Measurements from ENCODE around the gene MAPK11. TPM values are rescaled to one million over a fixed set of nuclear protein-coding genes. Genes with fewer than 3 reads are reported as not detected.

MAPK11 gene
- total and polyA plus RNA-seq, 2 donors from 2014 or later = 11.4 to 18.3 TPM

DNA sequence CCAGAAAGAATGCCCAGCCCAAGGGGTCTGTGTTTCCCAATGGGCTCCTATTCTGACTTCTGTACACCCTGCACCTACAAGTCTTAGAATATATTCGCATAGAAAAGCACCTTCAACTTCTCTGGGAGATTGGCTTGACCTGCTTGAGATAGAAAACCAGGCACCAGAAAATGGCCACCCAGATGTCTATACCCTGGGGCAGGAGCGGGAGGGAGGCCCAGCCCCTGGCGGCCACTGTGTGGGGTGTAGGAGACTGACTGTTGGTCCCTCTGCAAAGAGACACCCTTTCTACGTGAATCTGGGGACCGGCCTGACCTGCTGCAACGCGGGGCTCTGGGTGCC, 48.1 kb upstream of the MAPK11 start:
- FAIRE-seq = no peak

GRCh38 chr22:50317674-50318073, 47.5 kb upstream of the MAPK11 start:
- Histone ChIP-seq H3K9ac (ENCODE audit: low read length in 3 of 3) (no peak overlapping the region), H3K4me3 (ENCODE audit: low read length in 3 of 3) (no peak overlapping the region), H3K9me3 (ENCODE audit: control insufficient read depth in 2 of 3, insufficient read depth in 1 of 3, low read length in 3 of 3) (no peaks in the 10 kb centered on the region), H3K27me3 (ENCODE audit: control insufficient read depth, insufficient read depth, low read length) (no peaks in the 10 kb centered on the region), H3K4me1 (ENCODE audit: control insufficient read depth in 2 of 3, insufficient read depth in 2 of 3, low read depth in 1 of 3, low read length in 3 of 3) (peaks cover 0 to 12% (median 0%) of the 10 kb centered on the region in 3 donors), H3K27ac (ENCODE audit: low read depth in 2 of 2, low read length in 2 of 2) (no peak overlapping the region), H3K36me3 (ENCODE audit: control insufficient read depth in 2 of 3, insufficient read depth in 3 of 3, low read length in 3 of 3) (no peaks in the 10 kb centered on the region)
- TF ChIP-seq, protein P1, sequence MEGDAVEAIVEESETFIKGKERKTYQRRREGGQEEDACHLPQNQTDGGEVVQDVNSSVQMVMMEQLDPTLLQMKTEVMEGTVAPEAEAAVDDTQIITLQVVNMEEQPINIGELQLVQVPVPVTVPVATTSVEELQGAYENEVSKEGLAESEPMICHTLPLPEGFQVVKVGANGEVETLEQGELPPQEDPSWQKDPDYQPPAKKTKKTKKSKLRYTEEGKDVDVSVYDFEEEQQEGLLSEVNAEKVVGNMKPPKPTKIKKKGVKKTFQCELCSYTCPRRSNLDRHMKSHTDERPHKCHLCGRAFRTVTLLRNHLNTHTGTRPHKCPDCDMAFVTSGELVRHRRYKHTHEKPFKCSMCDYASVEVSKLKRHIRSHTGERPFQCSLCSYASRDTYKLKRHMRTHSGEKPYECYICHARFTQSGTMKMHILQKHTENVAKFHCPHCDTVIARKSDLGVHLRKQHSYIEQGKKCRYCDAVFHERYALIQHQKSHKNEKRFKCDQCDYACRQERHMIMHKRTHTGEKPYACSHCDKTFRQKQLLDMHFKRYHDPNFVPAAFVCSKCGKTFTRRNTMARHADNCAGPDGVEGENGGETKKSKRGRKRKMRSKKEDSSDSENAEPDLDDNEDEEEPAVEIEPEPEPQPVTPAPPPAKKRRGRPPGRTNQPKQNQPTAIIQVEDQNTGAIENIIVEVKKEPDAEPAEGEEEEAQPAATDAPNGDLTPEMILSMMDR (IDR thresholded peaks at IDR 0.05; ENCODE audit: borderline replicate concordance, extremely low read depth, insufficient read depth) = no peak
- intact Hi-C loops (cut with DNase I) = no loop called here
- FAIRE-seq (no peak), DNase-seq (peak in 1 of 5 donors; percentile 50)

More for the DNA sequence above, 48.1 kb upstream of the MAPK11 start:
- no peak for DNase-seq
- no peaks in the 10 kb centered on the region for H3K27me3 ChIP-seq (ENCODE audit: control insufficient read depth, insufficient read depth, low read length)
- H3K9ac ChIP-seq (ENCODE audit: low read length in 3 of 3) = no peak overlapping the region
- no peaks in the 10 kb centered on the region for H3K9me3 ChIP-seq (ENCODE audit: control insufficient read depth in 2 of 3, insufficient read depth in 1 of 3, low read length in 3 of 3)
- peaks cover 0 to 12% (median 0%) of the 10 kb centered on the region in 3 donors for H3K4me1 ChIP-seq (ENCODE audit: control insufficient read depth in 2 of 3, insufficient read depth in 2 of 3, low read depth in 1 of 3, low read length in 3 of 3)
- H3K36me3 ChIP-seq (ENCODE audit: control insufficient read depth in 2 of 3, insufficient read depth in 3 of 3, low read length in 3 of 3) = no peaks in the 10 kb centered on the region
- no peak overlapping the region for H3K4me3 ChIP-seq (ENCODE audit: low read length in 3 of 3)
- intact Hi-C loops (cut with DNase I) = no loop called here
- H3K27ac ChIP-seq (ENCODE audit: low read depth in 2 of 2, low read length in 2 of 2) = no peak overlapping the region
- TF ChIP-seq, protein P1 (IDR thresholded peaks at IDR 0.05; ENCODE audit: borderline replicate concordance, extremely low read depth, insufficient read depth) = no peak

GRCh38 chr22:50317178-50317577, 47.0 kb upstream of the MAPK11 start:
- intact Hi-C loops (cut with DNase I) = no loop called here
- TF ChIP-seq, protein P1 (IDR thresholded peaks at IDR 0.05; ENCODE audit: borderline replicate concordance, extremely low read depth, insufficient read depth) = no peak
- H3K9me3 ChIP-seq (ENCODE audit: control insufficient read depth in 2 of 3, insufficient read depth in 1 of 3, low read length in 3 of 3) = no peaks in the 10 kb centered on the region

More at GRCh38 chr22:50317178-50317577, 47.0 kb upstream of the MAPK11 start:
- H3K27me3 ChIP-seq (ENCODE audit: control insufficient read depth, insufficient read depth, low read length) = no peaks in the 10 kb centered on the region
- H3K4me1 ChIP-seq (ENCODE audit: control insufficient read depth in 2 of 3, insufficient read depth in 2 of 3, low read depth in 1 of 3, low read length in 3 of 3) = peaks cover 0 to 12% (median 0%) of the 10 kb centered on the region in 3 donors
- H3K9ac ChIP-seq (ENCODE audit: low read length in 3 of 3) = no peak overlapping the region
- no peak for FAIRE-seq
- H3K4me3 ChIP-seq (ENCODE audit: low read length in 3 of 3) = no peak overlapping the region
- H3K27ac ChIP-seq (ENCODE audit: low read depth in 2 of 2, low read length in 2 of 2) = no peak overlapping the region
- DNase-seq = peak in 2 of 5 donors; percentile 46 to 61
- H3K36me3 ChIP-seq (ENCODE audit: control insufficient read depth in 2 of 3, insufficient read depth in 3 of 3, low read length in 3 of 3) = no peaks in the 10 kb centered on the region

Measured in kidney (tissue), 14 donors.